Activated T-helper 9 cell treated with anti-CD3 and anti-CD28 coated beads, Interleukin-2, amount 50 U/mL, for 16 hours (primary cell): ENCODE results near the gene PPA1.
"Not testable (repeated sequence)": the region's sequence is repeated elsewhere in the genome, so short reads cannot be mapped to it uniquely, and the experiment has no call there.

Experiments
- DNase-seq: peaks from one replicate; pipeline ENCODE4 v3.0.0-alpha.2; 2020; ENCODE audit warnings: low read depth

Gene PPA1

GRCh38 chr10:70169011-70169410 is 64.2 kb downstream of the PPA1 start:
- DNase-seq, result no peak

- DNase-seq, result no peak
Observed at GRCh38 chr10:70167246-70167645, 66.0 kb downstream of the PPA1 start.

GRCh38 chr10:70166394-70166793 is 66.8 kb downstream of the PPA1 start:
- no peak for DNase-seq

- no peak for DNase-seq
Observed at GRCh38 chr10:70164163-70164562, 69.1 kb downstream of the PPA1 start.

GRCh38 chr10:70163448-70163847 is 69.8 kb downstream of the PPA1 start:
- DNase-seq, result no peak

- peak; percentile 37 for DNase-seq
Observed at GRCh38 chr10:70162892-70163201, 70.4 kb downstream of the PPA1 start.

GRCh38 chr10:70162151-70162891 is 70.9 kb downstream of the PPA1 start:
- DNase-seq, result no peak

- DNase-seq, result no peak
Observed at GRCh38 chr10:70160798-70161197, 72.4 kb downstream of the PPA1 start.

GRCh38 chr10:70159366-70159765 is 73.9 kb downstream of the PPA1 start:
- not testable (repeated sequence) for DNase-seq

- DNase-seq, result no peak
Observed at GRCh38 chr10:70158113-70158512, 75.1 kb downstream of the PPA1 start.

- no peak for DNase-seq
Observed at GRCh38 chr10:70155255-70155838, 77.9 kb downstream of the PPA1 start.
